Epithelial cell of proximal tubule (primary cell): ENCODE results near the gene DOCK2. TPM values are rescaled to one million over a fixed set of nuclear protein-coding genes. Genes with fewer than 3 reads are reported as not detected.

Experiments
- DNase-seq: peaks from one replicate; pipeline ENCODE4 v3.0.0-alpha.2; 2011; ENCODE audit warnings: low read depth
- H3K4me3 ChIP-seq: 2 replicates; pipeline ENCODE4 v1.5.1; 2011; ENCODE audit warnings: low read depth, mild to moderate bottlenecking, low read length
- CTCF ChIP-seq: conservative IDR thresholded peaks from 2 replicates; pipeline ENCODE4 v1.5.1; 2012; ENCODE audit warnings: low read depth, mild to moderate bottlenecking, low read length
- total RNA-seq: library from RNA; depleted of rRNA; stranded (reverse); fragments of >200 nt; gene quantifications from 2 replicates; pipeline ENCODE4 v1.2.3, GENCODE V29; 2015

The DOCK2 gene
- total RNA-seq, 1 donor from 2014 or later: 30.4 TPM

GRCh38 chr5:170111088-170111785 is 474.2 kb downstream of the DOCK2 start:
- no peak for TF ChIP-seq CTCF
- no peak overlapping the region for H3K4me3 ChIP-seq
- no peak for DNase-seq

GRCh38 chr5:170112876-170113521 is 475.9 kb downstream of the DOCK2 start:
- H3K4me3 ChIP-seq: no peak overlapping the region
- DNase-seq: no peak
- no peak for TF ChIP-seq CTCF

- TF ChIP-seq CTCF: no peak
- H3K4me3 ChIP-seq: no peak overlapping the region
- DNase-seq: no peak
Observed at GRCh38 chr5:170113522-170113900, 476.4 kb downstream of the DOCK2 start.

GRCh38 chr5:170114271-170114670 is 477.2 kb downstream of the DOCK2 start:
- no peak for TF ChIP-seq CTCF
- no peak for DNase-seq
- H3K4me3 ChIP-seq: no peak overlapping the region

- TF ChIP-seq CTCF: no peak
- H3K4me3 ChIP-seq: no peak overlapping the region
- no peak for DNase-seq
Observed at GRCh38 chr5:170115925-170116324, 478.9 kb downstream of the DOCK2 start.

GRCh38 chr5:170117736-170118135 is 480.7 kb downstream of the DOCK2 start:
- no peak for TF ChIP-seq CTCF
- DNase-seq: no peak
- no peak overlapping the region for H3K4me3 ChIP-seq

- H3K4me3 ChIP-seq: no peak overlapping the region
- no peak for TF ChIP-seq CTCF
- DNase-seq: no peak
Observed at GRCh38 chr5:170120576-170120975, 483.5 kb downstream of the DOCK2 start.
